HL-60 (cell line): ENCODE results near the gene AP1B1.

Experiments used
- DNase-seq, 2 experiments: peaks; one replicate each; pipeline ENCODE4 v3.0.0-alpha.2; 2010 to 2020; ENCODE audit warnings: low read depth in 1 of 2, low spot score in 1 of 2
- H3K27ac ChIP-seq: fragments of 250-450 bp; sonication (Bioruptor Pico); replicated peaks from 2 replicates; pipeline ENCODE4 v1.5.1; 2020; ENCODE audit warnings: mild to moderate bottlenecking, moderate library complexity
- H3K27me3 ChIP-seq: fragments of 250-450 bp; sonication (Bioruptor Pico); 2 replicates; pipeline ENCODE4 v1.5.1; 2021; ENCODE audit warnings: mild to moderate bottlenecking, moderate library complexity; ENCODE audit not compliant: insufficient read depth, poor library complexity, severe bottlenecking
- H3K4me3 ChIP-seq: replicated peaks from 2 replicates; pipeline ENCODE4 v1.5.1; 2011; ENCODE audit warnings: mild to moderate bottlenecking, control low read depth, low read length; ENCODE audit not compliant: insufficient read depth
- GABPA ChIP-seq: IDR thresholded peaks from 2 replicates; pipeline ENCODE4 v1.6.1; 2012; ENCODE audit warnings: low read depth
- POLR2AphosphoS5 ChIP-seq: IDR thresholded peaks from 2 replicates; pipeline ENCODE4 v1.6.1; 2012; ENCODE audit warnings: low read depth
- REST ChIP-seq: IDR thresholded peaks from 2 replicates; pipeline ENCODE4 v1.6.1; 2012; ENCODE audit warnings: low read depth; ENCODE audit not compliant: insufficient replicate concordance
- SPI1 ChIP-seq: IDR thresholded peaks from 2 replicates; pipeline ENCODE4 v1.6.1; 2012; ENCODE audit warnings: low read depth, mild to moderate bottlenecking, borderline replicate concordance
- TF ChIP-seq, protein P1 (sequence below): IDR thresholded peaks from one replicate; pipeline ENCODE4 v1.5.1; 2011; ENCODE audit warnings: low read length, control low read depth, inconsistent platforms; ENCODE audit not compliant: insufficient read depth

AP1B1 gene

GRCh38 chr22:29433856-29434255, 45.5 kb upstream of the AP1B1 start:
- Histone ChIP-seq H3K27ac (no peak overlapping the region), H3K4me3 (no peak overlapping the region), H3K27me3 (peaks cover 2% of the 10 kb centered on the region)
- no peak for DNase-seq
- TF ChIP-seq SPI1 (no peak), POLR2AphosphoS5 (no peak), REST (no peak), GABPA (no peak)
- TF ChIP-seq, protein P1, sequence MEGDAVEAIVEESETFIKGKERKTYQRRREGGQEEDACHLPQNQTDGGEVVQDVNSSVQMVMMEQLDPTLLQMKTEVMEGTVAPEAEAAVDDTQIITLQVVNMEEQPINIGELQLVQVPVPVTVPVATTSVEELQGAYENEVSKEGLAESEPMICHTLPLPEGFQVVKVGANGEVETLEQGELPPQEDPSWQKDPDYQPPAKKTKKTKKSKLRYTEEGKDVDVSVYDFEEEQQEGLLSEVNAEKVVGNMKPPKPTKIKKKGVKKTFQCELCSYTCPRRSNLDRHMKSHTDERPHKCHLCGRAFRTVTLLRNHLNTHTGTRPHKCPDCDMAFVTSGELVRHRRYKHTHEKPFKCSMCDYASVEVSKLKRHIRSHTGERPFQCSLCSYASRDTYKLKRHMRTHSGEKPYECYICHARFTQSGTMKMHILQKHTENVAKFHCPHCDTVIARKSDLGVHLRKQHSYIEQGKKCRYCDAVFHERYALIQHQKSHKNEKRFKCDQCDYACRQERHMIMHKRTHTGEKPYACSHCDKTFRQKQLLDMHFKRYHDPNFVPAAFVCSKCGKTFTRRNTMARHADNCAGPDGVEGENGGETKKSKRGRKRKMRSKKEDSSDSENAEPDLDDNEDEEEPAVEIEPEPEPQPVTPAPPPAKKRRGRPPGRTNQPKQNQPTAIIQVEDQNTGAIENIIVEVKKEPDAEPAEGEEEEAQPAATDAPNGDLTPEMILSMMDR = no peak

DNA sequence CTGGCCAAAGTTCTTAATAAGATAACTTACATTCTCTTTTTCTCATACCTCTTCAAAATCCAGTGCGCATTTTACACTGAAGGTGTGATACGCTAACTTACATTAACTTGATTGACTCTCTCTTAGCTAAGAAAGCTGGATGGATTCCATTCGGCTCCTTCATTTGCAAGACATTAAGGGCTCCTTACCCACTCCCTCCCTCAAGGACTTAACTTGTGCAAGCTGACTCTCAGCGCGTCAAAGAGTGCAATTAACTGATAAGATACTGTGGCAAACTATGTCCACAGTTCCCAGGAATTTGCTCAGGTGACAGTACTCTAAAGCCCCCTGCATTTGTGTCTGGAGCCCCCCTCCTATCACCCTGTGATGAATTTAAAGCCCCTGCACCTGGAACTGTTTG, 43.6 kb upstream of the AP1B1 start:
- no peak overlapping the region for H3K4me3 ChIP-seq
- no peak for DNase-seq

DNA sequence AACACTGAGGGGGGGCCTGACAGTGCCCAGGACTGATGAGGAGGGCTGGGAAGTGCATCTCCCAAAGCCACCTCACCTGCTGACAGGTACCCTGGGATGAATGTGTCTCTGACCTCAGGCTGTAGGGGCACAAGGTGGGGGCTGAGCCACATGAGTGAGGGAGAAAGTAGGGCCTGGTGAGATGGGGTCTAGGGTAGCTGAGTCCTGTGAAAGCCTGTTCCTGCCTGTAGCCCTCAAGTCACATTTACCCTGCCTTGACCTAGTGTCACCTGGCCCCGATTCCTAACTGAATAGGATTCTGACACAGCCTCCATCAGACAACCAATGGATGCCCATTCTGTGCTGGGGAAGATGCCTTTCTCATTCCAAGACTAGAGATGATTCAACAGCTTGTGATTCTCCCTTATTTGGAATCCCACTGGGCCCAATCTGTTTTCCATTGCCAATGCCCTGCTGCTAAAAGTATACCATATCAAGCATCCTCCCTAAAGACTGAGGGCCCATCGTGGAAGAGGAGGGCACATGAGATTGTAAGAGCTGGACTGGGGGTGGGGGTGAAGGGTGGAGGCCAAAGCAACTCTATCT, 38.9 kb upstream of the AP1B1 start:
- TF ChIP-seq GABPA (no peak), REST (no peak), POLR2AphosphoS5 (no peak), SPI1 (no peak)
- TF ChIP-seq, protein P1 = no peak
- Histone ChIP-seq H3K27ac (no peak overlapping the region), H3K4me3 (no peak overlapping the region), H3K27me3 (peaks cover 4% of the 10 kb centered on the region)
- no peak for DNase-seq

More for the DNA sequence above, 43.6 kb upstream of the AP1B1 start:
- TF ChIP-seq POLR2AphosphoS5 (no peak), REST (no peak), GABPA (no peak), SPI1 (no peak)
- TF ChIP-seq, protein P1 = no peak
- H3K27me3 ChIP-seq = peaks cover 7% of the 10 kb centered on the region
- no peak overlapping the region for H3K27ac ChIP-seq
